Measurements from ENCODE around the gene MOCS1. TPM values are rescaled to one million over a fixed set of nuclear protein-coding genes. Genes with fewer than 3 reads are reported as not detected.

Gene MOCS1
- total RNA-seq, 2 donors from 2014 or later: 18.7 to 28.0 TPM

- H3K4me3 ChIP-seq: no peak overlapping the region
- no peaks in the 10 kb centered on the region for H3K4me1 ChIP-seq
- TF ChIP-seq, protein P1, sequence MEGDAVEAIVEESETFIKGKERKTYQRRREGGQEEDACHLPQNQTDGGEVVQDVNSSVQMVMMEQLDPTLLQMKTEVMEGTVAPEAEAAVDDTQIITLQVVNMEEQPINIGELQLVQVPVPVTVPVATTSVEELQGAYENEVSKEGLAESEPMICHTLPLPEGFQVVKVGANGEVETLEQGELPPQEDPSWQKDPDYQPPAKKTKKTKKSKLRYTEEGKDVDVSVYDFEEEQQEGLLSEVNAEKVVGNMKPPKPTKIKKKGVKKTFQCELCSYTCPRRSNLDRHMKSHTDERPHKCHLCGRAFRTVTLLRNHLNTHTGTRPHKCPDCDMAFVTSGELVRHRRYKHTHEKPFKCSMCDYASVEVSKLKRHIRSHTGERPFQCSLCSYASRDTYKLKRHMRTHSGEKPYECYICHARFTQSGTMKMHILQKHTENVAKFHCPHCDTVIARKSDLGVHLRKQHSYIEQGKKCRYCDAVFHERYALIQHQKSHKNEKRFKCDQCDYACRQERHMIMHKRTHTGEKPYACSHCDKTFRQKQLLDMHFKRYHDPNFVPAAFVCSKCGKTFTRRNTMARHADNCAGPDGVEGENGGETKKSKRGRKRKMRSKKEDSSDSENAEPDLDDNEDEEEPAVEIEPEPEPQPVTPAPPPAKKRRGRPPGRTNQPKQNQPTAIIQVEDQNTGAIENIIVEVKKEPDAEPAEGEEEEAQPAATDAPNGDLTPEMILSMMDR (IDR thresholded peaks at IDR 0.05): no peak
- no peak for DNase-seq (ENCODE audit: low spot score)
- no peaks in the 10 kb centered on the region for H3K9me3 ChIP-seq
- no peak overlapping the region for H3K27ac ChIP-seq
- no peaks in the 10 kb centered on the region for H3K27me3 ChIP-seq
- peaks cover 77% of the 10 kb centered on the region for H3K36me3 ChIP-seq
Observed at GRCh38 chr6:39914239-39914638, 20.0 kb downstream of the MOCS1 start.

DNA sequence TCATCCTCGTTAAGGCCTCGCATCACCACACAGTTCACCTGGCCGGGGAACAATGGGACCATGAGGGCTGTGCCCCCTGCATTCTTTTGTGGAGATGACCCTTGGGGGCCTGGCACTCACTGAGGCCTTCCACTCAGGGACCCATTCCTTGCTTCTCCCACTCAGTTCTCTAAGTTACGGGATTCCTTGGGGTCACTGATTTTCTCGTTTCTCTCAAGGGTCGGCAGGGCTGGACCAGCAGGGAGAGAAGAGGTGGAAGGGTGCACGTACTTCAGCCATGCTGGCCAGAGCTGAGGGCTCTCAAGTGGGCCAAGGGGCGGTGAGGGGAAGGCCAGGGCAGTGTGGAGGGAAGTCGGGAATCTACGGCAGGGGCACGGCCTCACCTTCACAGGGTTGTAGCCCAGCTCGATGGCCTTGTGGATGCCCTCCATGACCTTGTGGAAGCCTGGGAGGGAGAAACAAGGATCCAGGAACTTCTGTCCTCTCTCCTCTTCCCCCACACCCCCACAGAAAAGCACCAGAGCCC lies 20.8 kb downstream of the MOCS1 start:
- no peaks in the 10 kb centered on the region for H3K27me3 ChIP-seq
- H3K36me3 ChIP-seq: peaks cover 77% of the 10 kb centered on the region
- H3K4me1 ChIP-seq: no peaks in the 10 kb centered on the region
- TF ChIP-seq, protein P1 (IDR thresholded peaks at IDR 0.05): no peak
- no peak overlapping the region for H3K27ac ChIP-seq
- DNase-seq (ENCODE audit: low spot score): no peak
- H3K4me3 ChIP-seq: no peak overlapping the region
- no peaks in the 10 kb centered on the region for H3K9me3 ChIP-seq

DNA sequence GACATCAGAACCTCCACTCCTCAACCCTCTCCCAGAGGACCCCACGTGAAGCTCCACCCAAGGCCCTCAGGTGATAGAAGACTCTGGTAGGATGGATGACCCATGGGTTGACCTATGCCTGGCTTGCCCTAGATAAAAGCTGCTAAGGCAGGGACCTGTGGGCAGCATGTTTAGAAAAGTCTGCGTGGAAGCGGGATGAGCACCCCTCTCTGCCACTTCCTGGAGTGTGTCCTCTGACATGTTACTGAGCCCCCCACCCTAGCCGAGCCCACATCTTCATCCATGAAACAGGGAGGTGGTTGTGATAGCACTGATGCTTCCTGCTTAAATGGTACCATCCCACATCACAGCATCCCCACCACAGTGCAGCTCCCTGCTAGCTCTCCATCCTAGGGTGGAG lies 21.8 kb downstream of the MOCS1 start:
- Histone ChIP-seq H3K4me3 (no peak overlapping the region), H3K9me3 (no peaks in the 10 kb centered on the region), H3K27me3 (no peaks in the 10 kb centered on the region), H3K4me1 (no peaks in the 10 kb centered on the region), H3K36me3 (peaks cover 77% of the 10 kb centered on the region), H3K27ac (no peak overlapping the region)
- no peak for DNase-seq (ENCODE audit: low spot score)
- TF ChIP-seq, protein P1 (IDR thresholded peaks at IDR 0.05): no peak

- TF ChIP-seq, protein P1 (IDR thresholded peaks at IDR 0.05): no peak
- no peak for DNase-seq (ENCODE audit: low spot score)
- H3K36me3 ChIP-seq: peaks cover 73% of the 10 kb centered on the region
- no peak overlapping the region for H3K4me3 ChIP-seq
- H3K4me1 ChIP-seq: no peaks in the 10 kb centered on the region
- H3K27ac ChIP-seq: no peak overlapping the region
- H3K27me3 ChIP-seq: no peaks in the 10 kb centered on the region
- H3K9me3 ChIP-seq: no peaks in the 10 kb centered on the region
Observed at GRCh38 chr6:39911513-39912125, 22.6 kb downstream of the MOCS1 start.

DNA sequence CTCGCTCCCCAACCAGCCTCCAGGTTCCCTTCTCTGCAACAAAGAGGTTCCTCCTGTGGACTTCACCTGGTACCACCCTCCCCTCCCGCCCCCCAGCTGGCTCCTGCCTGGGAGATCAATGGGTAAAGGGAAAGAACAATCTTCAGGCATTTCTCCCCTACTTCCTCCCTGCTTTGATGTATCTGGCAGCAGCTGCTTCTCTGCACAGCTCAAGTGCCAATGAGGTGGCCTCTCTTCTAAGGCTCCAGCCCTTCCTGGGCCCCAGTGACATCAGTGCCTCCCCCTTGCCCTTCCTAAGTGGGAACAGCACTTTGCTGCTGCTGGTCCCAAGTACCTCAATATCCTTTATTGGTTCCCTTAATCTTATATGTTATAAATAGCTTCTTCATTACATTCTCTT lies 23.5 kb downstream of the MOCS1 start:
- Histone ChIP-seq H3K9me3 (no peaks in the 10 kb centered on the region), H3K27ac (no peak overlapping the region), H3K36me3 (peaks cover 70% of the 10 kb centered on the region), H3K4me1 (no peaks in the 10 kb centered on the region), H3K4me3 (no peak overlapping the region), H3K27me3 (no peaks in the 10 kb centered on the region)
- TF ChIP-seq, protein P1 (IDR thresholded peaks at IDR 0.05): no peak
- no peak for DNase-seq (ENCODE audit: low spot score)

- Histone ChIP-seq H3K27me3 (no peaks in the 10 kb centered on the region), H3K4me3 (no peak overlapping the region), H3K36me3 (peaks cover 65% of the 10 kb centered on the region), H3K4me1 (no peaks in the 10 kb centered on the region), H3K27ac (no peak overlapping the region), H3K9me3 (no peaks in the 10 kb centered on the region)
- DNase-seq (ENCODE audit: low spot score): no peak
- TF ChIP-seq, protein P1 (IDR thresholded peaks at IDR 0.05): no peak
Observed at GRCh38 chr6:39910164-39910563, 24.1 kb downstream of the MOCS1 start.
